Stomach (tissue), 4 donors: ENCODE results near the gene LSM12.

Experiments used
- EP300 ChIP-seq: sonication (generic); formaldehyde crosslinking; IDR thresholded peaks from one replicate; pipeline ENCODE4 v1.6.1; 2017; ENCODE audit warnings: antibody characterized with exemption
- POLR2A ChIP-seq, 4 donors: fragments of 450-650 bp; IDR thresholded peaks; one replicate each; pipeline ENCODE4 v1.6.1; 2016; ENCODE audit warnings: antibody characterized with exemption in 4 of 4, control low read depth in 2 of 4, mild to moderate bottlenecking in 1 of 4, moderate library complexity in 1 of 4
- POLR2AphosphoS5 ChIP-seq, 3 donors: sonication (generic); formaldehyde crosslinking; IDR thresholded peaks; one replicate each; pipeline ENCODE4 v1.6.1; 2016; ENCODE audit warnings: antibody characterized with exemption in 3 of 3
- TF ChIP-seq, protein P1 (sequence below), 7 experiments: fragments of 450-650 bp in 4 of 7; fragments of 200-600 bp in 3 of 7; sonication (generic) in 3 of 7; IDR thresholded peaks; one replicate each; pipeline ENCODE4 v1.5.1; 2016 to 2019; ENCODE audit warnings: antibody characterized with exemption in 7 of 7, control low read depth in 2 of 7, mild to moderate bottlenecking in 1 of 7

DNA sequence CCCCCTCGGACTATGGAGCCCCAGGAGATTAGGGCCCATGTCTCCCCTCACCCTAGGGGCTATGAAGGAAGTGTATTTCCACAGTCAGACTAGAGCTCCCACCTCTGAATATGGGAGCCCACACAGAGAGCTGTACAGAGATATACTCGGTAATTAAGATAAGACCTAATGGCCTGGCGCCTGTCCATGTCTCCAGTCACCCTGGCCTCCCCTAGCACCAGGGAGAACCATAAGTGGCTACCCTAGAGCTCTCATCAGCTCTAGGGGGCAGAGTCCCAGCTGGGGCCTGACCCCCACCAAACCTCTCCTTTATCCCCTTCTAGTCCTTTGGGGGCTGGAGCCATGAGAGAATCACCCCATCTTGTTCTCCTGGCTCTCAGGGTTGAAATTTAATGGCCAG is 54.1 kb downstream of the LSM12 start:
- TF ChIP-seq, protein P1, sequence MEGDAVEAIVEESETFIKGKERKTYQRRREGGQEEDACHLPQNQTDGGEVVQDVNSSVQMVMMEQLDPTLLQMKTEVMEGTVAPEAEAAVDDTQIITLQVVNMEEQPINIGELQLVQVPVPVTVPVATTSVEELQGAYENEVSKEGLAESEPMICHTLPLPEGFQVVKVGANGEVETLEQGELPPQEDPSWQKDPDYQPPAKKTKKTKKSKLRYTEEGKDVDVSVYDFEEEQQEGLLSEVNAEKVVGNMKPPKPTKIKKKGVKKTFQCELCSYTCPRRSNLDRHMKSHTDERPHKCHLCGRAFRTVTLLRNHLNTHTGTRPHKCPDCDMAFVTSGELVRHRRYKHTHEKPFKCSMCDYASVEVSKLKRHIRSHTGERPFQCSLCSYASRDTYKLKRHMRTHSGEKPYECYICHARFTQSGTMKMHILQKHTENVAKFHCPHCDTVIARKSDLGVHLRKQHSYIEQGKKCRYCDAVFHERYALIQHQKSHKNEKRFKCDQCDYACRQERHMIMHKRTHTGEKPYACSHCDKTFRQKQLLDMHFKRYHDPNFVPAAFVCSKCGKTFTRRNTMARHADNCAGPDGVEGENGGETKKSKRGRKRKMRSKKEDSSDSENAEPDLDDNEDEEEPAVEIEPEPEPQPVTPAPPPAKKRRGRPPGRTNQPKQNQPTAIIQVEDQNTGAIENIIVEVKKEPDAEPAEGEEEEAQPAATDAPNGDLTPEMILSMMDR (IDR thresholded peaks at IDR 0.05), result no peak
- TF ChIP-seq EP300 (no peak), POLR2AphosphoS5 (IDR thresholded peaks at IDR 0.05) (no peak), POLR2A (IDR thresholded peaks at IDR 0.05) (no peak)
